ENCODE measurements around the gene KRT24. TPM values are rescaled to one million over a fixed set of nuclear protein-coding genes. Genes with fewer than 3 reads are reported as not detected.

KRT24 gene
- total RNA-seq (not detected), polyA plus RNA-seq (not detected)

DNA sequence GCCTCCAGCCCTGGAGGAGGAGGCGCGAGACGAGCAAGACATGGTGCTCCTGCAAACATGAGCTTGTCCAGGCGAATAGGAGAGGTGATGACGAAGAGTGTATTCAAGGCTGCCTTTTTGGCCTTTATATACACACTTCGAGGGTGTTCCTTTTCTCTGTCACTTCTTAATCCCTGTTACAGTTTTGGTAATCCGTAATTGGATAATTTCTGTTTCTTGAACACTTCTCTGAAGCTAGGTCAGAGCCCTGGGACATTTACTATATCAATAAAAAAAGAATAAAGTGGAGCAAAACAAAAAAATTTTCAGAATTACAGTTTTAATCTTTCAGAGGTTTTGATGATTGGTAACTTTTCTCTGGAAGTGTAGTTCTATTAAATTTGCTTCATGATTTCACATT lies at the start of gene KRT24:
Gene KRT24 (minus strand): TSS at position 101 of the 400 bp plus-strand sequence. CDS start 59 bp downstream, at position 42.
- no peaks in the 10 kb centered on the region for H3K36me3 ChIP-seq (ENCODE audit: control insufficient read depth in 4 of 4, insufficient read depth in 3 of 4, low read depth in 1 of 4, low read length in 3 of 4)
- peaks cover 0 to 1% (median 0%) of the 10 kb centered on the region in 4 donors for H3K4me1 ChIP-seq (ENCODE audit: control insufficient read depth in 4 of 4, insufficient read depth in 4 of 4, low read length in 3 of 4)
- no peaks in the 10 kb centered on the region for H3K27me3 ChIP-seq (ENCODE audit: control insufficient read depth in 4 of 4, insufficient read depth in 4 of 4, low read length in 3 of 4)
- no peak within 1 kb of the TSS for H3K27ac ChIP-seq (ENCODE audit: low read depth in 1 of 2, low read length in 2 of 2)
- TF ChIP-seq, protein P1, sequence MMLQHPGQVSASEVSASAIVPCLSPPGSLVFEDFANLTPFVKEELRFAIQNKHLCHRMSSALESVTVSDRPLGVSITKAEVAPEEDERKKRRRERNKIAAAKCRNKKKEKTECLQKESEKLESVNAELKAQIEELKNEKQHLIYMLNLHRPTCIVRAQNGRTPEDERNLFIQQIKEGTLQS (IDR thresholded peaks at IDR 0.05): no peak
- TF ChIP-seq, protein P2, sequence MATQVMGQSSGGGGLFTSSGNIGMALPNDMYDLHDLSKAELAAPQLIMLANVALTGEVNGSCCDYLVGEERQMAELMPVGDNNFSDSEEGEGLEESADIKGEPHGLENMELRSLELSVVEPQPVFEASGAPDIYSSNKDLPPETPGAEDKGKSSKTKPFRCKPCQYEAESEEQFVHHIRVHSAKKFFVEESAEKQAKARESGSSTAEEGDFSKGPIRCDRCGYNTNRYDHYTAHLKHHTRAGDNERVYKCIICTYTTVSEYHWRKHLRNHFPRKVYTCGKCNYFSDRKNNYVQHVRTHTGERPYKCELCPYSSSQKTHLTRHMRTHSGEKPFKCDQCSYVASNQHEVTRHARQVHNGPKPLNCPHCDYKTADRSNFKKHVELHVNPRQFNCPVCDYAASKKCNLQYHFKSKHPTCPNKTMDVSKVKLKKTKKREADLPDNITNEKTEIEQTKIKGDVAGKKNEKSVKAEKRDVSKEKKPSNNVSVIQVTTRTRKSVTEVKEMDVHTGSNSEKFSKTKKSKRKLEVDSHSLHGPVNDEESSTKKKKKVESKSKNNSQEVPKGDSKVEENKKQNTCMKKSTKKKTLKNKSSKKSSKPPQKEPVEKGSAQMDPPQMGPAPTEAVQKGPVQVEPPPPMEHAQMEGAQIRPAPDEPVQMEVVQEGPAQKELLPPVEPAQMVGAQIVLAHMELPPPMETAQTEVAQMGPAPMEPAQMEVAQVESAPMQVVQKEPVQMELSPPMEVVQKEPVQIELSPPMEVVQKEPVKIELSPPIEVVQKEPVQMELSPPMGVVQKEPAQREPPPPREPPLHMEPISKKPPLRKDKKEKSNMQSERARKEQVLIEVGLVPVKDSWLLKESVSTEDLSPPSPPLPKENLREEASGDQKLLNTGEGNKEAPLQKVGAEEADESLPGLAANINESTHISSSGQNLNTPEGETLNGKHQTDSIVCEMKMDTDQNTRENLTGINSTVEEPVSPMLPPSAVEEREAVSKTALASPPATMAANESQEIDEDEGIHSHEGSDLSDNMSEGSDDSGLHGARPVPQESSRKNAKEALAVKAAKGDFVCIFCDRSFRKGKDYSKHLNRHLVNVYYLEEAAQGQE (IDR thresholded peaks at IDR 0.05): no peak
- TF ChIP-seq, protein P3, sequence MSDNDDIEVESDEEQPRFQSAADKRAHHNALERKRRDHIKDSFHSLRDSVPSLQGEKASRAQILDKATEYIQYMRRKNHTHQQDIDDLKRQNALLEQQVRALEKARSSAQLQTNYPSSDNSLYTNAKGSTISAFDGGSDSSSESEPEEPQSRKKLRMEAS (IDR thresholded peaks at IDR 0.05): no peak
- TF ChIP-seq HNF4G (IDR thresholded peaks at IDR 0.05): no peak
- TF ChIP-seq, protein P4, sequence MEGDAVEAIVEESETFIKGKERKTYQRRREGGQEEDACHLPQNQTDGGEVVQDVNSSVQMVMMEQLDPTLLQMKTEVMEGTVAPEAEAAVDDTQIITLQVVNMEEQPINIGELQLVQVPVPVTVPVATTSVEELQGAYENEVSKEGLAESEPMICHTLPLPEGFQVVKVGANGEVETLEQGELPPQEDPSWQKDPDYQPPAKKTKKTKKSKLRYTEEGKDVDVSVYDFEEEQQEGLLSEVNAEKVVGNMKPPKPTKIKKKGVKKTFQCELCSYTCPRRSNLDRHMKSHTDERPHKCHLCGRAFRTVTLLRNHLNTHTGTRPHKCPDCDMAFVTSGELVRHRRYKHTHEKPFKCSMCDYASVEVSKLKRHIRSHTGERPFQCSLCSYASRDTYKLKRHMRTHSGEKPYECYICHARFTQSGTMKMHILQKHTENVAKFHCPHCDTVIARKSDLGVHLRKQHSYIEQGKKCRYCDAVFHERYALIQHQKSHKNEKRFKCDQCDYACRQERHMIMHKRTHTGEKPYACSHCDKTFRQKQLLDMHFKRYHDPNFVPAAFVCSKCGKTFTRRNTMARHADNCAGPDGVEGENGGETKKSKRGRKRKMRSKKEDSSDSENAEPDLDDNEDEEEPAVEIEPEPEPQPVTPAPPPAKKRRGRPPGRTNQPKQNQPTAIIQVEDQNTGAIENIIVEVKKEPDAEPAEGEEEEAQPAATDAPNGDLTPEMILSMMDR (IDR thresholded peaks at IDR 0.05; ENCODE audit: low read depth, low read length, missing input control): no peak
- no peak for TF ChIP-seq JUND (IDR thresholded peaks at IDR 0.05)
- TF ChIP-seq YY1 (IDR thresholded peaks at IDR 0.05): no peak
- no peak for TF ChIP-seq GABPA (IDR thresholded peaks at IDR 0.05 in 1 of 2, conservative IDR thresholded peaks at IDR 0.05 in 1 of 2)
- TF ChIP-seq TAF1 (conservative IDR thresholded peaks at IDR 0.05): no peak
- TF ChIP-seq, protein P5, sequence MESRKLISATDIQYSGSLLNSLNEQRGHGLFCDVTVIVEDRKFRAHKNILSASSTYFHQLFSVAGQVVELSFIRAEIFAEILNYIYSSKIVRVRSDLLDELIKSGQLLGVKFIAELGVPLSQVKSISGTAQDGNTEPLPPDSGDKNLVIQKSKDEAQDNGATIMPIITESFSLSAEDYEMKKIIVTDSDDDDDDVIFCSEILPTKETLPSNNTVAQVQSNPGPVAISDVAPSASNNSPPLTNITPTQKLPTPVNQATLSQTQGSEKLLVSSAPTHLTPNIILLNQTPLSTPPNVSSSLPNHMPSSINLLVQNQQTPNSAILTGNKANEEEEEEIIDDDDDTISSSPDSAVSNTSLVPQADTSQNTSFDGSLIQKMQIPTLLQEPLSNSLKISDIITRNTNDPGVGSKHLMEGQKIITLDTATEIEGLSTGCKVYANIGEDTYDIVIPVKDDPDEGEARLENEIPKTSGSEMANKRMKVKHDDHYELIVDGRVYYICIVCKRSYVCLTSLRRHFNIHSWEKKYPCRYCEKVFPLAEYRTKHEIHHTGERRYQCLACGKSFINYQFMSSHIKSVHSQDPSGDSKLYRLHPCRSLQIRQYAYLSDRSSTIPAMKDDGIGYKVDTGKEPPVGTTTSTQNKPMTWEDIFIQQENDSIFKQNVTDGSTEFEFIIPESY (IDR thresholded peaks at IDR 0.05): no peak
- no peak for TF ChIP-seq SP1 (IDR thresholded peaks at IDR 0.05)
- no peak for TF ChIP-seq NR2F2 (IDR thresholded peaks at IDR 0.05)
- no peak for TF ChIP-seq FOXA1 (IDR thresholded peaks at IDR 0.05)
- TF ChIP-seq EGR1 (IDR thresholded peaks at IDR 0.05; ENCODE audit: low read depth in 2 of 2): no peak
- TF ChIP-seq HNF4A (conservative IDR thresholded peaks at IDR 0.05): no peak
- TF ChIP-seq FOXA2 (IDR thresholded peaks at IDR 0.05): no peak
- TF ChIP-seq RAD21 (IDR thresholded peaks at IDR 0.05): no peak
- no peak for TF ChIP-seq RXRA (IDR thresholded peaks at IDR 0.05)
- H3K9ac ChIP-seq (ENCODE audit: low read depth in 1 of 2, low read length in 2 of 2): no peak within 1 kb of the TSS
- no peaks in the 10 kb centered on the region for H3K9me3 ChIP-seq (ENCODE audit: control insufficient read depth in 4 of 4, low read length in 3 of 4)
- no peak for DNase-seq (ENCODE audit: low spot score)
- H3K4me3 ChIP-seq (ENCODE audit: low read depth in 1 of 3, low read length in 3 of 3): no peak within 1 kb of the TSS
- WGBS: 83% methylated on average over 7 of the region's 7 CpGs
